Epithelial cell of prostate (primary cell): ENCODE results near the gene TICAM2.

Experiments
- DNase-seq: peaks from one replicate; pipeline ENCODE4 v3.0.0-alpha.2; 2011; ENCODE audit warnings: low read depth, low spot score
- H3K27ac ChIP-seq: fragments of 450-650 bp; 2 replicates; pipeline ENCODE4 v1.5.1; 2017; ENCODE audit warnings: mild to moderate bottlenecking

Gene TICAM2

DNA sequence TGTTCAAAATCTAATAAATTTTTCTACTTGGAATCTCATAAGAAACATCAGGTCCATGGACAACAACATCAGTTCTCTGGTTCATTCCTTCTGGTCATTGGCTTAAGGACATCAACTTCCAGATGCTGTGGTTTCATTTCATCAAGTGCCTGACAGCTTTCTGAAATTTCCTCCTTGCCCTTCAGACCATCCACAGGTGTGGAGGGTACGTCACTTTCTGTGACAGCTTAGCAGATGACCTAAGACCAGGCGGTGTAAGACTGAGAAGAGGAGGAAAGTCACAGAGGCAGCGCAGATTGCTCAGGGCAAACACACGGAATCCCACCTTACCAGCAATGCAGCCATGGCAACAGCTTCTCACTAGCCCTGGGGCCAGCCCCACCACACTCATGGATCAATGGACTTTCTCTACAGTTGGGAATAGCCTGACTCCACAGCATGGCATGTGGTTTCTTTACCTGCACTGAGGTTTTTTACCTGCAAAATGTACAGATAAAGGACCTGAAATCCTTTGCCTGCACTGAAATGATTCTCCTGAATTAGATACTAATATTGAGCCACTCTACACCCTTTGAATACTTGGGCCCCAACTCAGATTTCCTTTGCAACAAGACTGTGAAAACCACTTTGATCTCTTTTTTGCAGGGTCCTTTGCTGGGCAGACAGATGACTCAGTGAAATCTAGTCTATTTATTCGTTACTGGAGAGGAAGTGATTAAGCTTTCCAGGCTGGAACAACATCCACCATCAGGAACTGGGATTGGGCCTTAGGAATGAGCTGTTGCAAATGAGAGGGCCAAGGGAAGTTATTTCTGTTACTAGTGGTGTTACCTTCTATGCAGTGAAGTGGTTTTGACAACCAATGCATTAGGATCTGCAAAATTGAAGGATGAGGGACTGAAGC lies 26.9 kb downstream of the TICAM2 start:
- H3K27ac ChIP-seq: peak overlapping the region; percentile 15
- DNase-seq: no peak

DNA sequence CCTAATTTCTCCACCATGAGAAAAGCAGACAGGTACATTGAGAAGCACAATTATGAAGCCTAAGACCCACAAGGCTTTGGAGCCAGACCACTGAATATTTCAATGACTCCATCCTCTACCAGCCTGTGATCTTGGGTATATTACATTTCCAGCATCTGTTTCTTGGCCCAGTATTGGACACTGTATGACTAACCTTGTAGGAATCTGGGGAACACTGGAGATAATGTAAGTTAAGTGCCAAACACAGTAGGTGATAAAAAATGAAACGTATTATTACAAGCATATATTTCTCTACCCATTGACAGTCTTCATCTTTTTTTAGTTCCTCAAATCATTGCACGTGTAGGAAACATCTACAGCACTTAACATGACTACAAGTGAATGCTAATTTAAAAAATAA lies 29.1 kb downstream of the TICAM2 start:
- no peak overlapping the region for H3K27ac ChIP-seq
- no peak for DNase-seq

DNA sequence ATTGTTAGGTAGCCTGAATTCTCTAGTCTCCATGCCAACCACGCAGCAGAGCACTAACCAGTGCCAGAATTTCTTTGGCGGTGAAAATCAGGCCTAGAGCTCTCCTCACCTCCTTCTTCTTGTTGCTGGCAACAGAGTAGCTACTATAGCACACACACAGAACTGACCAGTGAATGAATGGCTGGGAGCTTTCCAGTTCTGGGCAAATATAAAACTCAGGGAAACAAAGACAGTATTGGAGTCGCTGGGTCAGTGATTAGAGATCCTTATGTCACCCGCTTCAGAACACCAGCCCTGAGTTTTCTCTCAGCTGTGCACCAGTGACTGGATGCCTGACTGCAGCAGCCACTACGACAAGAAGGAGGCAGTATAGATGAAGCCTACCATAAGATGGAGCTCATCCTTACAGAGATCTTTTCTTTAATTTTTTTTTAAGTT lies 30.8 kb downstream of the TICAM2 start:
- H3K27ac ChIP-seq: no peak overlapping the region
- DNase-seq: no peak

DNA sequence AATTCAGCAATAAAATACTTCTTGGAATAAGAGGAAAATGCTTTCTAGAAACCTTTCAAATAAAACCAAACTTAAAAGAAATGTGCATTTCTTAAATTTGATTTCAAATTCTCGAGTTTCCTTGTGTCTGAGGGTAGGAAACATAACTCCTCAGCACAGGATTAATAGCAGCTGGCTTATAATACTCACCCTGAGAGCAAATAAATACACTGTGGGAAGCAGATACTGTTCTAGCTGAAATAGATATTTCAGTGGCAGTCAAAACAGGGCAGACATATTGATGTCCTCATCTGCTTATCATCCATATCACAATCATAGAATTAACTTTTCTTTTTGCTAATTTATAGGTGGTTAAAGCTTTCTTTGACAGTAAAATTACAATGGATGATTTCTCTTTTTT lies 33.6 kb downstream of the TICAM2 start:
- H3K27ac ChIP-seq: no peak overlapping the region
- DNase-seq: no peak

DNA sequence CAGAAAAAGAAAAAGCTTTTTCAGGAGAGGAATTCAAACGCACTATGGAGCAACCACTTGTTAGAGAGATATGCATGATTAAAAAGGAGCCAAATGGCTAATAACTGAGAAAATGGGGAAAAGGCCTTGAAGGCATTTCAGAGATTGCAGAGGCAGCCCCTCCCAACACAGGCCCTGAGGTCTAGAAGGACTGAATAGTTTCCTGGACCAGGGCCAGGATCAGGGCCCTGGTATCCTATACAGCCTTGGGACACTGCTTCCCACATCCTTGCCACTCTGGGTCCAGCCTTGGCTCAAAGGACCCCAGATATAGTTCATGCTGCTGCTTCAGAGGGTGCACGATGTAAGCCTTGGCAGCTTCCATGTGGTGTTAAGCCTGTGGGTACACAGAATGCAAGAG lies 37.0 kb downstream of the TICAM2 start:
- DNase-seq: no peak
- no peak overlapping the region for H3K27ac ChIP-seq

DNA sequence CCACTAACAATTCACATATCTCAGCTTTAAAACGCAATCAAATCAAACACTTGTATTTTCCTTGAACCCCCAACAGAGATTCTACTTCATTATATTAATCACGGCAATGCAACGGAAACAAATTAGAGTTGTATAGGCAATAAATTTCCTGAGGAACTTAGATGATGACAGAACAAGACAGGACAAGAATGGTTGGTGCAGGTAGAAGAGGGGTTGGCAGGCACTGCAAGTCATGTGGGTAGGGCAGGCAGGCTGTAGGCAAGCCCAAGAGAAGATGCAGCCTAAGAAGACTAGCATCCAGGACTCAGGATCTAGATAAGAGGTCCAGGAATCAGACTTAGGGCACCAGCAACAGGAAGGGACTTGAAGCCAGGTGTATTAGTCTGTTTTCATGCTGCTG lies 41.1 kb downstream of the TICAM2 start:
- peak; percentile 58 for DNase-seq
- H3K27ac ChIP-seq: peak overlapping the region; percentile 55

DNA sequence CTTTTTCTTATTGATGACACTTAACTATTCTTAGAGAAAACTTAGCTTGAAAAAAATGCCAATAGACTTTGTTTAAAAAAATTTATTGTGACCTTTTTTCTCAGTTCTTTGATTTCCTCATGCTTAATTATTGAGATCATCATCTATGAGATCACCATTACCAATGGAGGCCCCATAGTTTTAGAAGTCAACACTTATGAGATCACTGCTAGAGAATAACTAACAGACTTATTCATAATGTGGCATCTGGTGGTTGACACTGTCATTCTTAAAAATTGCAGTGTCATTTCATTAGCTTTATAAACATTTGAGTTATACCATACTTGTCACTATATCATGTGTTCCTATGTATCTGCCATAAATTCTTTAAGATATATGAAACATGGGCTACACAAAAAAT lies 42.8 kb downstream of the TICAM2 start:
- no peak for DNase-seq
- H3K27ac ChIP-seq: peak overlapping the region; percentile 55

DNA sequence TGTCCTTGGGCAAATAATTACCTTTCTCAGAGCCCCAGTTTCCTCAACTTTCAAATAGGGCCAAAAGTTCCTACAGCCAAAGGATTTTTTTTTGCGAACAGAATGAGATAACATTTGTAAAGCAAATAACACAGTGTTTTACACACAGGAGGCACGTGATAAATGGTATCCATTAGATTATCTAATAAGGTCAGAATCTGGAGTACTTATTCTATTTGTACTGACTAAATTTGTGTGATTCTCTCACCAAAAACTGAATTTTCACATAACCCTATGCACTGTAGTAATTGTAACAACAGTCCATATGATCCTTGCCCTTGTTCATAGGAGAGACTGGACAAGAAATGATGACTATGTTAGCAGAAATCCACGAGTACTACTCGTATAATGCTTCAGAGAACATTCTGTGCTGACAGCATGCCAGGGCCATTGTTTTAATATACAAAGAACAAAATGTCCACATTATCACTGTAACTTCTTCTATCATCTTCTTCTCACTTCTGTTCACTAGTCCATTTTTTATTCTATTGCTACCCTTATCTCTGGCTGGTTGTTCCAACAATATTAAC lies 43.8 kb downstream of the TICAM2 start:
- no peak for DNase-seq
- peak overlapping the region; percentile 55 for H3K27ac ChIP-seq

DNA sequence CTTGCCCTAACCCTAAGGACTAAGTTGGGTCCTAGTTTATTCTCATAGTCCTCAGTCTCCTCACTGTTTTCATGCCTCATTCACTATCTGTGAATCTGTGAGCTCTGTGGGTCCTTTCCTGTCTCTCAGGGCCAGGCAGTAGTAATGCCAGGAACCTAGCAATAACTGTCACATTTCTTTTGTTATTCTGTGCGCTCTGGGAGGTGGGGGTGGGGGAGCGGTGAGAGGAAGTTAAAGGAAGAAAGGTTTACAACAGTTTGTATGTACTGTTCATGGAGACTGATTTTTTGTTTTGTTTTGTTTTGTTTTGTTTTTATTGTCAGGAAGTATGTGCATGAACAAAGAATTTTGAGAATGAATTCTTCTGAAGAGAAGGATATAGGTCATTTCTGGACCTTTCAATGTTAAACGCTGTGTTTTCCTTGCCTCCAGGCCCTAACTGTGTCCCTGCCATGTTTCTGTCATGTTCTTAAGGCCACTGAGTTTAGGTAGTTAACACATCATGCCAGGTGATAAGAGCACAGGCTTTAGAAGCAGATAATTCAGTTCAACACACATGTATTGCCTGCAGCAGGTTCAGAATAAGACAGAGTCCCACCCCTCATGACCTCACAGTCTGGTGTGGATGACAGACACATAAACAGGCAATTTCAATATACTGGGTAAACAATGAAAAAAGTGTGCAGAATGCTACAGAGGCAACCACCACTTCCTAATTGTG lies 44.5 kb downstream of the TICAM2 start:
- DNase-seq: no peak
- peak overlapping the region; percentile 55 for H3K27ac ChIP-seq

DNA sequence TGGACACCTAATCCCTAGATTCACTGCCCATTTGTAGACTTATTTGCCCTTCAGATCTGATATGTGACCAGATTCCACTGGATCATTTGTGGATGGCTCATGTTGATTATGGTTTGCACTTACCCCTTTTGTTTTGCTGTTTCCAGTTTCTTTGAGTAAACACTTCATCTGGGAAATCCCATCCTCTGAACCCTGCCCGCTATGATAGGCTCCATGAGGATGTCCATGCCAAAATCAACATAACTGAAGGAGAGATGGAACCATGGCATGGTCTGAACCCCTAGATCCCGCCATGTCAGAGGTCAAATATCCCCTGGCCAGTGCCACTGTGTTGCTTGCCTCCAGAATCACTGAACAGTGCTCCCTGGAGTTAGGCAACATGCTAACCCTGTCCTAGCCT lies 46.0 kb downstream of the TICAM2 start:
- no peak overlapping the region for H3K27ac ChIP-seq
- no peak for DNase-seq

DNA sequence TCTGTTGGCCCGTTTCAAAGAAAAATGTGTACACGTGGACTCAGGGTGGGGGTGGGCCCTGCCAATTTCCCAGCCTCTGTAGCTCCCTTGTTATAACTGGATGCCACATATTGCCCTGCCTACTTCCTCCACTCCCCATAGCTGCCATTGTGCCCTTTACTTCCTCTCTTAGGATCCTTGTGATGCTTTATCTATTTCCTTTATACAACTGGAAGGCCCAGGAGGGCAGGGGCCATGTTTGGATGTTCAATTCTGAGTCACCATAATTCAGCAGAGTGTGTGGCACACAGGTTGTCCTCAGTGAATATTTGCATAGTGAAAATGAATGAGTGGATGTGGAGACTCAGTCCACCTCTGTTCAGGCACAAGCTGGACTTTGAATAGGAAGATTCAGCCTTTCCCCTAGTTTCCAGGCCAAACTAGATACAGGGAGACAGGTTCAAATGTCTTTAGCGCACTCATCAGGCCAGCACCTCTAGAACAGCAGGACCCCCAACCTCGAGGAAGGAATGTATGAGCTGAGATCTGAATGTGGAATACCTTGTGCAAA lies 47.1 kb downstream of the TICAM2 start:
- no peak for DNase-seq

DNA sequence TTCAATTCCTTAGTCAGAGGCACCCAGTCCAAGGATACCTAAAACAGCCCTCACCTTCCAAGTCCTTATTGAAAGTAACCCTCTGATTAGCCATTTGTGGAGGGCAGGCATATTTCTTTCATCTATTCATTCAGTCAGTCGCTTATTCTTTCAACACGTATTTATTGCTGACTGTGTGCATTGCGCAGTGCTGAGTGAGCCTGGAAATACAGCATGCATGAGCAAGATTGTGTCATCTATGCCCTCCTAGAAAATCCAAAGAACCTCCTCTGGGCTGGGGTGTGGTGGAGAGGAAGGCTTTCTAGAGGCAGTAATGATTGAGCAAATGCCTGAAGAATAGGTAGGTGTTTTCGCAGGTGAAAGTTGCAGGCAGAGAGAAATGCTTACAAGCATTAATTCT lies 49.2 kb downstream of the TICAM2 start:
- DNase-seq: peak; percentile 24
- H3K27ac ChIP-seq: peak overlapping the region; percentile 4

More for the DNA sequence above, 47.1 kb downstream of the TICAM2 start:
- H3K27ac ChIP-seq: no peak overlapping the region

DNA sequence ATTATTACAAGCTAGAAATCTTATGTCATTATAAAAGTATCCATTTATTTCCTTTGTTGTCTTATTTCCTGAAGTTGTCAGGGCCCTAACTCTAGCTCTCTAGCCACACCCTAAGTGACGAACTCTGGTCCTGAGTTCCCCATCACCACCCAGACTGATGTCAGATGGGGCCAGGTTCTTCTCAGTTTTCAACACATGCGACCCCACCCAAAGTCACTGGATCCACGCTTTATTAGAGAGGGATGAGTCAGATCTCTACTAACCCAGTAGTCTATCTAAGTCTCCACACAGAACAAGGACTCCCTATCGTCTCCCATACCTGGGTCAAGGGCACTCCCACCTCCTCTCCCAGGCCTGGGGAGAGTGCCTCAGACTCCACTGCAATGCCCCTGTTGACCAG lies 50.9 kb downstream of the TICAM2 start:
- peak; percentile 34 for DNase-seq
- peak overlapping the region; percentile 39 for H3K27ac ChIP-seq

DNA sequence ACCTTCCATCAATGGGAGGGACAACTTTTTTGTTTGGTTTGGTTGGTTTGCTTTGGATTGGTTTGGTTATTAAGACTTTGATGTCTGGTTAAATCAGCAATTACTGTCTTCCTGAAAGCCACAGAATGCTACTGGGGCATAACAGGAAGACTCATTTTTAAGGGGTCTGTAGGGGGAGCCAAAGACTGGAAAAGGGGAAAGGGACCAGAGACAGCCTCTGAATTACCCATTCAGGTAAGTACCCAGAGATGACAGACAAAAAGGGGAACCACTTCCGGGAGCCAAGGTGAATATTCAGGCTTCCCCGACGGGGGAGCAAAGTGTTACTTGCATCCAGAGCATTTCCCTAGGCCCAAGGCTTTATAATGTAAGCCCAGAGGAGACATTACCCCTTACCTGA lies 53.1 kb downstream of the TICAM2 start:
- DNase-seq: no peak
- no peak overlapping the region for H3K27ac ChIP-seq

DNA sequence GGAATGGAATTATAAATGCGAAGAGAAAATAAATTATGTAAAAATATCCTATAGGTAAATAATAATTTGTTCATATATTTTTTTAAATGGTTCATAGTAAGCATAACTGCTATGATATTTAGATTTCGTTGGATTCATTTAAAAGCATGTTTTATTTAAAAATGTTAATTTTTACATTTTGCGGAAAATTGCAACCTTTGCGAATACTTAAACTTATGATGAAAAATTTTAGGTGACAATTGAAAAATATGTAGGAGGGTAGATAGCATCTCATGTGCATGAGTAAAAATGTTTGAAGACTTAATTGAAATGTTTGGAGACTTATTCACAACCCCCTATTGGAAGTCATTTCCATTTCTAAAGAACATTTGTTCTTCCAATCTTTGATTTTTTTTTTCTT lies 53.6 kb downstream of the TICAM2 start:
- no peak overlapping the region for H3K27ac ChIP-seq
- no peak for DNase-seq

DNA sequence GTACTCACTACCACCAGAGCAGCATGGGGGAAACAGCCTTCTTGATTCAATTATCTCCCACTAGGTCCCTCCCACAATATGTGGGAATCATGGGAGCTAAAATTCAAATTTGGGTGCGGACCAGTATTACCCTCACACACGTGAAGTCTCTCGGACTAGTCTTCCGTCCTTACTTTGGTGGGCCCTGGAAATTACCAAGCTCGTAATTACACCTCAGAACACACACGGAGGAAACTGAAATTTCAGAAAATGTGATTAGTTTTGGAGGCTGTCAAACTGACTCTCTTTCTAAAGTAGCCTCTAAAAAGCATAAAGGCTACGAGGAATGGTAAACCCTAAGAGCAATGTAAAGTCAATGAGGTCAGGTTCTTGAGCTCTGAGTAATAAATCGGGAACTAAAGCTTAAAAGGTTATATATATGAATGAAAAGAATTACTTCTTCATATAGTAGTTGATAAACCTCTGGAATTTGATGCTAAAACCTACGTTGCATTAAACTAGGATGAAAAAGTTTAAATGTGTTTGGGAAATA lies 56.9 kb downstream of the TICAM2 start:
- DNase-seq: no peak
- peak overlapping the region; percentile 92 for H3K27ac ChIP-seq

DNA sequence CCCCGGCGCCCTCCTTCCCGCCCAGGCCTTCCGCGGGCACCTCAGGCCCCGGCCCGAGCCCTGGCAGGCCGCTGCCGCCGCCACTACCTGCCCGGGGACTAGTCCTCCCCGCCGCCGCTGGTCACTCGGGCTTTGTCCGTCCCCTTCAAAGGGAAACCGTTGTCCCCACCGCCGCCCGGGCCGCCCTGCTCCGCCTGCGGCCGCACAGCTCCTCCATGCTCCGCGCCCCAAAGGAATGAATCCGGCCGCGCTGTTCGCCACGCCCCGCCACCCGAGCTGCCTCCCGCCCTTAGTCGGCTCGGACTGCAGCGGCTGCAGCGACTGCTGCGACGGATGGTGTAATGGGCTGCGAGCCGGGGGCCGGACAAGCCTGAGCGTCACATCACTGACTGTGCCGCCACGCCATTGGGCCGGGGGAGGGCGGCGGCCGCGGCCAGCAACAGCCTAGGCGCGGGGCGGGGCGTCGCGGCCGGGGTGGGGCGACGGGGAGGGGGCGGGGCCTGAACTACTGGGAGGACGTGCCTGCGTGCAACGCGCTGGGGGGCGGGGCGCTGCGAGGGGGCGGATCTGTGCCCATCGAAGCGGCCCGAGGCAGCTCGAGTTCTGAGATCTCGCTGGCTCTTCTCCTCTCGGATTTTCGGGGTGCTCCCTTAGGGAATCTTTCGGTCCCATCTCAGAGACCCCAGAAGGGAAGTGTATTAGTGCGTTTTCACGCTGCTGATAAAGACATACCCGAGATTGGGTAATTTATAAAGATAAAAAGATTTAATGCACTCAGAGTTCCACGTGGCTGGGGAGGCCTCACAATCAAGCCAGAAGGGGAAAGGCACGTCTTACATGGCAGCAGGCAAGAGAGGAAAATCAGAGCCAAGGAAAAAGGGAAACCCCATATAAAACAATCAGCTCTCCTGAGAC lies 57.6 kb downstream of the TICAM2 start, which contains the start of gene FEM1C:
Gene FEM1C (minus strand): TSS at position 340 of the 915 bp plus-strand sequence. CDS start 1,282 bp downstream, outside the sequence.
- peak within 1 kb of the TSS; percentile 92 for H3K27ac ChIP-seq
- DNase-seq: peak; percentile 91

DNA sequence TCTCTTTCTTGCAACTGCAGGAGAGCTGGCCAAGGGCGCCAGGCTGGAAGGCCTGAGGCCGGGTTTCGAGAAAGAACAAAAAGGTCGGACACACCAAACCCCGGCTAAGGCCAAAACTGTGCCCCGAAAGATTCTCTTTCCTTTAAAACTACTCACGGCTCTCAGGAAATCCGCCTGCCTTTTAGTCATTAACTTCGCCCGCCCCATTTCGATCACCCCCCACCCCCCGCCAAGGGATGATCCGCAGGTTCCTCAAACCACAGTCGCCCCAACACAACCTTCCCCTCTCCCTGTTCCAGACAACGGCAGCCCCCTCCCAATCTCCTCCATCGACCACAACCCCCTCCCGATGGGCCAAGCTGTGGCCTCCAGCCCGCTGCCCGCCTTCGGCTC lies 58.2 kb downstream of the TICAM2 start:
- no peak for DNase-seq
- H3K27ac ChIP-seq: peak overlapping the region; percentile 92

DNA sequence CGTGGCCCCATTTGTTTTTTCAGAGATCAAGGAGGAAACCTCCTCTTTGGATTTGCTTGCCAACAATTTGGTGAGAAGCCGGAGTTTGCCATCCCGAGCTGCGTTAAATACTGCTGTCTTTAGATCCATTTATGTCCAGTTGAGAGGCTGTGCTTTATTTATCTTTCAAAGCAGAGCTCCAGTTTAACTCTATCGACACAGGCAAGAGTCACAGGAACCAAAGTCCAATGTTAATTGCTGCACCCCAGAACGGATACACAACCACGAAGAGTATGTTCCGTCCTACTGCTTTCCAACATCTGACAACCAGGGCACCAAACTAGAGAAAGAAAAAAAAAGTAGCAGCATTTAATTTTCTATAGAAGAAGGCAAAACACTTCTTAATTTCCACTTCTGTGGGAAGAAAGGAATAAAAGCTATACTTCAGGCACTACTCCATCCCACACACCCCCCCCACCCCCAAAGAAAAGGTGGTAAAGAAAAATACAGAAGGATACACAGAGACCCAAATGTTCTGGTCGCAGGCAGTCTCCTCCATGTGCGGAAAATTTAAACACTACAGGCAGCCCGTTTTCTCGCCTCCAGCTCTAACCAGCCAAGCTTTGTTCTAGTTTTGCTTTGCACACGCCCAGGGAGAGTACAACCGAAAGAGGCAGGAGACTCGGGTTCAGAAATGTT lies 58.8 kb downstream of the TICAM2 start:
- no peak for DNase-seq
- H3K27ac ChIP-seq: peak overlapping the region; percentile 92
